Heart left ventricle (tissue), 13 donors: ENCODE measurements around the gene PRMT5.

Experiments used
- CTCF ChIP-seq, 12 donors: fragments of 200-600 bp; sonication (generic) in 4 of 12; IDR thresholded peaks; one replicate each; pipeline versions ENCODE4 v1.5.0 to v1.8.0; 2018 to 2022; ENCODE audit warnings: antibody characterized with exemption in 12 of 12, mild to moderate bottlenecking in 5 of 12
- POLR2A ChIP-seq, 2 donors: fragments of 450-650 bp; IDR thresholded peaks; one replicate each; pipeline ENCODE4 v1.6.1; 2017; ENCODE audit warnings: antibody characterized with exemption in 2 of 2, mild to moderate bottlenecking in 2 of 2, moderate library complexity in 2 of 2
- donor health status: ischemic (EF 13 %, LVEDD 7.1; RV severe dilation, severe dysfunction).
- donor health status: DM: no; HTN: yes; CAD: no.
- donor health status: DM: no; HTN: no; CAD: no.
- donor health status: ischemic (EF 25% LVEDD 6.9; RV normal size, moderate dysfunction).
- donor health status: ischemic (EF 25% LVEDD 5.7; RV mildly dilated, moderate dysfunction).
- donor health status: ischemic (EF 35%, LVEDD 5.7; RV mildly dilated, moderate dysfunction).
- donor health status: nonischemic (EF 11% LVEDD 7.7; RV severe dilation, severe dysfunction).
- donor health status: DM: yes; HTN: yes; CAD: no.
- donor health status: PGD.
- donor health status: ischemic (EF 29% LVEDD 5.4; RV normal size, mild dysfunction).
- donor health status: nonischemic (EF 23%, LVEDD 6.1; RV moderate dilation, normal function).

- no peak for TF ChIP-seq CTCF (IDR thresholded peaks at IDR 0.05)
- no peak for TF ChIP-seq POLR2A (IDR thresholded peaks at IDR 0.05)
Observed at GRCh38 chr14:22870811-22871223, 58.4 kb downstream of the PRMT5 start.
